ENCODE measurements around the gene RPUSD4.

Gene RPUSD4

DNA sequence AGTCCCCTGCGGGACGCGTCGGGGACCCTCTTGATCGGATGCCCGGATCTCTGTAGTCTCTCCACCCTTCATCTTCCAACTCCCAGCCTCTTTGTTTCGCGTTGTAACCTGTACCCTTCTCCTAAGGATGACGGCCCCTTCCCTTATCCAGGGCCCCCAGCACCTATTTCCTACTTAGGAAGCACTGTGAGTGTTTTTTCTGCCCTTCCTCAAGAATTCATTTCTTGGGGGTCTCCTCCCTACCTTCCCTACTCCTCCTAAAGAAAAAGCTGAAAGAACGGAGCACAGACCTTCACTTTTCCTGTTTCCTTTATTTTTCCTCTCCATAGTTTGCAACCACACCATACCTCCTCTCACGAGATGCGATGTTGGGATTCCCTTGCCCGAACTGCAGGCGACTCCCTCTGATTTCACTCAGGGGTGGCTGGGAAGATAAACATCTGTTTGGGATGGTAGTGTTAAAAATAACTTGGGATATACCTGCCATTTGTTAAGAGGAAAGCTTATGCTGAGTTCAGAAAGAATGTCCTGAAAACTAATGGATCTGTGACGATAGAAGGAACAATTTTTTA, 725 bp upstream of the RPUSD4 start:
- no peak for DNase-seq

DNA sequence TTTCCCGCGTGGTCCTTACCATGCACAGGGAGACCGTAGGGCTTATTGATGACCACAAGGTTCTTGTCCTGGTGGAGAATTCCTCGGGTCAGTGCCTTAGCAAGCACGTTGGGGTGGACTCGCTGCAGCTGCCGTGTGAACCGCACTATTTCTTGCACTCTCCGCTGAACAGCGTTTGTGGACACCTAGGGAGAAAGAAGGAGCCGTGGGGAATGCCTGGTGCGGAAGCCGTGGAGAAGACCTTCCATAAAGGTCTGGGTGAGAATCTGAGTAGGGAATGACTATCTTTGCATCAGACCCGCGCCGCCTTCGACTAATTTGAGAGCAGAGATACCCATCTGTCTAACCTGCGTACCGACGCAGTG, 597 bp downstream of the RPUSD4 start:
- no peak for DNase-seq

DNA sequence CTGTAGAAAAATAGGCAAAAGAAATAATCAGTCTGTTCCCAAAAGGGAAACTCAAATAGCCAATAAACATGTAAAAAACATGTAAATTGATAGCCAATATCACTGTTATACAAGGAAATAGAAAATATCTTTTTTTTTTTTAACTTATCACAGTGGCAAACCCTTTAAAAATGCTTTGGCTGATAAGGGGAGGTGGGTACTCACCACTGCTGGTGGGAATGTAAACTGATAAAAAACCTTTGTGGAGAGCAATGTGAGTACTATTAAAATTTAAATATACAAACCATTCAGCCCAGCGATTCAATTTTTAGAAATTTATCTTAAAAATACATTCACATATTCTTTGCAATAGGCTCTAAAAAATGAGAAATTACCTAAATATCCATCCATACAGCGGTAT, 3.6 kb downstream of the RPUSD4 start:
- DNase-seq: no peak

DNA sequence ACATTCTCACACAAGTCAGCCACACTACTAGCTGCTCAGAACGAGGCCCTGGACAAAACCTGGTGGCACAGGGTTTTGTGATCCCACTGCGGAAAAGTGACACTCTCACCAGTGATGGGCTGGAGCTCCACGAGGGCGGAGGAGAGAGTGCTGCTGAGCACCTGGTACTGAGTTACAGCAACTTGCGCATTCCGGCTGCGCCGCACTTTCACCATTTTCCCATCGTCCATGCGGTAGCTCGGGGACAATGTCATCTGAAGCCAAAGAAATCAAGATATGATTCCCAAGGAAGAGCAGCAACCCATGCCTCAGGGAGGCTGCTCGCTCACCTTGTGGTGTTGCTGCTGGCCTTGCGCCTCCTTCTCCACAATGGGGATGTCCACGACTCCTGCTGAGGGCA, 6.1 kb downstream of the RPUSD4 start:
- DNase-seq: no peak

DNA sequence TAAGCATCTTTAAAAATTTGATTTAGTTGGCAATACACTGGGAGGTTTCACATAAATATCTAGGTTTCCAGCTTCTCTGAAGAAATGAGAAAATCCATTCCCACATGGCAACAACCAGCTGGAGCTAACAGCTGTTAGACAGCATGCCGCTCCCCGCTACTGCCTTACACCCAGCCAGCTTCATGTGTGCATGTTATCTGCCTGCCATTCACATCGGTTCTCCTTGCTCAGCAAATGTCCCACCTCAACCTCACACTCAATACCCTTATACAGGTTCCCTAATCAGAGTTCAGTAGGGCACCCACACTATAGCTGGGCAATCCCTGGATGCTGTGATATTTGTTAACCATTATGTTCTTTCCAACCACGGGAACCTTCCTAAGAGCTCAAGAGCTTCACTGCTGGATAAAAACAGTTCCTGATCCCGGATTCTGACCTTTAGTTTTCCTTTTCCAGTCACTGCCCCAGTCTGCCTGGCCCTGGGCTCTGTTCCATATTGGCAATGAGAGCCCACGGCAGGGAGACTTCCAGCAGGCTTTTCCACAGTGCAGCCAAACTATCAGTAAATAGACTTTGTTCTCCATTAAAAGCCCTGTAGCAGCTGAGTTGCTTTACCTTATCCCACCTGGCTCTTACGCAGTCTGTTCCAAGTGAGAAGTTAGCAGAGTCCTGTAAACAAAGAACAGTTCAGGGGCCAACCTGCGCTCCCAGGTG, 8.6 kb downstream of the RPUSD4 start:
- no peak for DNase-seq

DNA sequence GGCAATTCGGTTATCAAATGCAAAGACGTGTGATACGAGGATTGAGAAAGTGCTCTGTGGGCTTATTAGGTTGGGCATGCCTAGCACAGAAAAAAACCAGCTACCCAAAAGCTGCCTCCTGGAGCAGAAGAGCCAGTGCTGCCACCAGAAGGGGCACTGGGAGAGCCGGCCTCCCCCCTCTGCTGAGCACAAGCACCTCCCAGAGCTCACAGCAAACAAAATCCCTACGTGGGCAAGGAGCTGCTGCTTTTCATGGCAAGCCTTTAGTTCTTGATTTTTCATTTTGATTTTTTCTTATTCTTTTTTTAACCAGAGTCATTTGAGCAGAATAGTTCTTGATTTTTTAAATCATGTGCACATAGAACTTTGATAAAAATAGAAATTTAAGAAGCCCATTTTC, 12.8 kb downstream of the RPUSD4 start:
- DNase-seq: no peak

DNA sequence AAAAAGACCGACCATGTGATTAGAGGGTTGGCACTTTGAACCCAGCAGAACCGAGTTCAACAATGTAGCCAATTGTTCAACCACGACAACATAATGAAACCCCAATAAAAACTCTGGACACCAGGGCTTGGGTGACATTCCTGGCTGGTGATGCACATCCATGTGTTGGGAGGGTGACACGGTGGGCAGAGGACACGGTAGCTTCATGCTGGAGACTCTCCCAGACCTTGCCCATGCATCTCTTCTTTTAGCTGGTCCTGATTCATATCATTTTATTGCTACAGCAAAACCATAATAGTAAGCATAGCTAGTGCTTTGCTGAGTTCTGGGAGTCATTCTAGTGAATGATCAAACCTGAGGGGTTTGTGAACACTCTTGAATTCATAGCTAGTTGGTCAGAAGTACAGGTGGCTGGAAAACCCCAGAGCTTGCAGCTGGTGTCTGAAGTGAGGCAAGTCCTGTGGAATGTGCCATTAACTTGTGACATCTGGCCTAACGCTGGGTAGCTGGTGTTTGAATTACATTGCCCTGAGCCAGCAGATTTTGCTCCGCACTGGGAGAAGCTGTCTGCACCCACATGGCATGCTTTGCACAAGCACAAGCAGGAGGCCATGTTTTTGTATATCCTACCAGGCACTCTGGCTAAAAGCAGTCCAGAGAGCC, 14.0 kb downstream of the RPUSD4 start:
- DNase-seq: no peak

DNA sequence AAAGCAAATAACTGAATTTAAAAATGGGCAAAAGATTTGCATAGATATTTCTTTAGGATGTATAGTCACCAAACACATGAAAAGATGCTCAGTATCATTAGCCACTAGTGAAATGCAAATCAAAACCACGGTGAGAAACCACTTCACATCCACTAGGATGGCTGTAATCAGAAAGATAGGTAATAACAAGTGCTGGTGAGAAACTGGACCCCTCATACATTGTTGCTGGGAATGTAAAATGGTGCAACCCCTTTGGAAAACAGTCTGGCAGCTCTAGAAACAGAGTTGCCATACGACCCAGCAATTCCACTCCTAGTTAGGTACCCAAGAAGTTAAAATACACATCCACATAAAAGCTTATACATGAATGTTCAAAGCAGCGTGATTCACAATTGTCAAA, 16.3 kb downstream of the RPUSD4 start:
- DNase-seq: no peak

DNA sequence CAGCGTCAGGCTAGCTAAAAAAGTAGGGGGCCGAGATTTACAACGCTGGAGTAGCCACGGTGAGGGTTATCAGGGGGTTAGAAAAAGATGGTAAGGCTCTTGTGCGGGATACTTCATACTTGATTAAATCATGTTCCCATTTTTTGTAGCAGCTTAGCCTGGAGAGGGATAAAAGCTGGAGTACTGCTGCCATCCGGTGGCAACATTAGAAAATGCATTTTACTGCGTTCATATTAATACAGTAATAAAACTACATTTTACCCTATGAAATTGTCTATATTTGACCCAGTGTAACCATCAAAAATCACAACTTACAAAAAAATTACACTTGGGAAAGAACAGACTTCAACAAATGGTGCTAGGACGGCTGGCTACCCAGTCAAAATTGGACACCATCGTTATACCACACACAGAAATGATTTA, 17.3 kb downstream of the RPUSD4 start:
- peak in 1 of 5 experiments; percentile 29 for DNase-seq

DNA sequence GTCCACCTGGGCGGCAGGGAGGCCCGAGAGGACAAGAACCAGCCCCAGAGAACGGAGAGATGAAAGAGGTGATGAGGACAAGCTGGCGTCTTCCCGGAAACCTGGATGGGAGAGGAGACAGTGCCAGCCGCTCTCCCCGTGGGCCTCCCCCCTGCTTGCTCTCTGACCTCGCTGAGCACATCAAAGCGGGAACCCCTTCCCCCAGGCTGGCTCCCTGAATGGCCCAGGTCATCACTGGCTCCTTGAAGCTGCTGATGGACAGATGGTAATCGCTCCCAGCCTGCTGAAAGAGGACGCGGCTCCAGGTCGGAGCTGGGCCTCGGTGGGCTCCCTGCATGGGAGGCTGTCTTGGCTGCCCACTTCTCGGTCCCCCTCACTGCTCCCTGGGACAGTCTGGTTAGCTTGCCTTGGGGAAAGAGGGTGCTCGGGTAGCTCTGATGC, 18.4 kb downstream of the RPUSD4 start:
- no peak for DNase-seq

DNA sequence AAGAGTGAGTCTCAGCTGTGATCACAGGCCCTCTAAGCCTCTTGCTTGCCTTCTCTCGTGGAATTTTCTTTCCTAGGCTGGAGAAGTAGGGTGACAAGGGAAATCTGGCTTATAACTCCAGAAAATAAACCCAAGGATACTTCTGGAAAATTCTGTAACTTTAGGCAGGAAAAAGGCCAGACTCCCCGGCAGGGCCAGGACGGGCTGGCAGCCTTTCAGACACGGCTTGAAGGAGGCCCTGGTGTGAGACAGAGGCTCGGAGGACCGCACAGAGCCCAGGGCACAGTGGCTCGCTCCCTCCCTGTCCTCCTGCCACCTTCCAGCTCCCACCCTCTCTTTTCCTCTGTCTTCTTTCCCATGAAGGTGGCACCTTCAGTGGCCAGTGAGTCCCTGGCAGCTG, 19.1 kb downstream of the RPUSD4 start:
- no peak for DNase-seq

DNA sequence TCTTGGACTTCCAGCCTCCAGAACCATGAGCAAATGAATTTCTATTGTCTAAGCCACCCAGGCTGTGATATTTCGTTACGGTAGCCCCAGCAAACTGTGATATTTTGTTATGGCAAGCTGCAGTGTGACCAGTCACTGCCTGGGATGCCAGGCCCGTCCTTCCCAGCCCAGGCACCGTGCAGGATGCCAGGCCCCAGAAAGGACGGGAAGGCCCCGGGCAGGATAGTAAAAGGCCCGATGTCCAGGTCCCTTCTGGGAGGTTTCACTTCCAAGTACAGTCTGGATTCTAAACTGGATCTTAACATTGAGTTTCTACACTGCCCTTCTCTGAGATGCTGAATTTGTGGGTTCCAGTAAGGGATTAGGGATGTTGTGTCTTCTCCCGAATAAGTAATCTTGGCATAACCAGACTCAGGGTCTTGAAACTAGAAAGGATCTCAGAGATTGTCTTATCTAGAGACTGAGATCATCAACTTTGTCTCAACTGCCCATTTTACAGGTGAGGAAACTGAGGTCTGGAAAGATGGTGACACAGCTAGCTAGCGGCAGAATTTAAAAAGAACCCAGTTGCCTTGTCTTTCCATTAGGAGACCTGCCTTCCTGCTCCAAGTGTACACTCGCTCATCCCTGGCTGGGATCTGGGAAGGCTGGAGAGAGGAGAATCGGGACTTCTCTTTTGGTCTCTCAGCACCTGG, 19.9 kb downstream of the RPUSD4 start:
- no peak for DNase-seq

DNA sequence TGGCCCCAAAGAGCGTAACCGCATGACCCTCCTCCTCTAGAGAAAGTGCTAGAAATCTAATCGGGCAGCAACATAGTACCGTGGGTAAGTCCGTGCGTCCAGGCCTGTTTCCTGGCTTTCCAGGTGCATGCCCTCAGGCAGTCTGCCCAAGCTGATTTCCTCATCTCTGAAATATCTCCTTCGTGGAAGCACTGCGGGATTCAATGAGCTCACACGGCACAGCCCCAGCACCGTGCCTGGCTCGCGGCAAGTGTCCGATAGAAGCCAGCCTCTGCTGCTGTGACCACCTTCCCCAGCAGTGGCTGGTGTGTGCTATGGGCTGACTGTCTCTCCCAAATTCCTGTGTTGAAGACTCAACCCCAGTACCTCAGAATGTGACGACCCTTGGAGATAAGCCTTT, 20.7 kb downstream of the RPUSD4 start:
- DNase-seq: no peak

DNA sequence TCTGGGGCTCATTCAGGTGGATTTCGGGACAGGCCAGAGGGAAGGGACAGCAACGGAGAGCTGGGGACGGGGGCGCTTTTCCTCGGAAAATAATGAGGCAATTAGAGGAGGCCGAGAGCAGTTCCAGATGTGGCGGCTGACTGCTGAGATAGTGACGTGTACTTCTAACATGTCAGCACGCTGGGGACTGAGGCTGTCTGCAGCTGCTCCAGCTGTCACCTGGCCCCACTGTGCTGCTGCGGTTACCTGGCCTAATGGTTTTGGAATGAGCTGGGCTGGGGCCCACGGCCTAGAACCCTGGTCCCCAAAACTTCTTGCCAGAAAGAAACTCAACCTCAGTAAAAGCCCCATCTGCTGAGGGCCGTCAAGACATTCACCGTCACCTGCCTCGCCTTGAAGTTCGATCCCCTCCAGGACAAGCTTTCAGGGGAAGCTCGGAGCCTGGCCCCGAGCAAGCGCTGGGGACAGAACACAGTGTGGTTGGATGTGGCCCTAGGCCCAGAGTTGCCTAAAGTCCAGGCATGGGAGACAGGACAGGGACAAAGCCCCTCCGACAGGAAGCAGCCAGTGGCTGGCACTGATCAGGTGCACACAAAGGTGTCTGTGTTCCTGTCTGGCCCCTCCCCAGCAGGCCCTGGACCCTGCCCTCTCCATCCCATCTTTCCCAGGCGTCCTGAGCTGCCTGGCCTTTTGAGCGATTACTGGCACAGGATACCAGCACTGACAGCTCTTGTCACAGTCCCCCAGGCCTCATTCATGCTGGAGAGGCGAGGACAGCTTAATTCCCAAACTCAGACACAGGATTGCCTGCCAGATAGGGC, 22.1 kb downstream of the RPUSD4 start:
- no peak for DNase-seq

DNA sequence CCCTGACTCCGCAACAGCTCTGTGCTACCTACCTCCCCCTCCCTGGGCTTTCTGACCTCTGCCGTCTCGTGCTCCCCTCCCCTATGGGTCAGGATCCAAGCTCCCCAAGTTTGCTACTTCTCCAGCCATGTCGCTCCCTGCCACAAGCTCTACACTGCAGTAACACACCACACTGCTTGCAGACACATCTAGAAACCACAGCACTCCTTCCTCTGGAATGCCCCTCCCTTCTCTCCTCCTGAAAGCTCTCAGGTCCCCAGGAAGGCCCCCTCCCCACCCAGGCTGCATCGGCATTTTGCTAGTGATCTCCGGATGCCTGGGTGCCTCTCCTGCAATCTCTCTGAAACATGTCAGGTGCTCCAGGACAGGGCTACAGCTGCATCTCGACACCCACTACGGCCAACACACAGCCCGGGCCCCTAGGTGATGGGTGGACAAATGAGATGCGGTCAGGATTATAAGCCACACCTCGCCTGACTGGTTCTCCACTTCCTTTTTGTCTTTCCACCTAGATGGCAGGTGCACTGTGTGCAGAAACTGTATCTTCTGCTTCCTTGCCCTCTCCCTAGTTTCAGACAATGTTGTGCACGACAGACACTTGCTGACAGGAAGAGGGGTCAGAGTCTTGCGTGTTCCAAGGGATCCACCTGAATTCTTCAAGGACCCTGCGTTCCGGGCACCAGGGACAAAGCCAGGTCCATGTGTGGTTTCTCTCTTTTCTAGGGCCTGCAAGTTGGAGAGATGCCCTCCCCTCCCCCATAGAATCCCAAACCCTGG, 22.9 kb downstream of the RPUSD4 start:
- DNase-seq: no peak

DNA sequence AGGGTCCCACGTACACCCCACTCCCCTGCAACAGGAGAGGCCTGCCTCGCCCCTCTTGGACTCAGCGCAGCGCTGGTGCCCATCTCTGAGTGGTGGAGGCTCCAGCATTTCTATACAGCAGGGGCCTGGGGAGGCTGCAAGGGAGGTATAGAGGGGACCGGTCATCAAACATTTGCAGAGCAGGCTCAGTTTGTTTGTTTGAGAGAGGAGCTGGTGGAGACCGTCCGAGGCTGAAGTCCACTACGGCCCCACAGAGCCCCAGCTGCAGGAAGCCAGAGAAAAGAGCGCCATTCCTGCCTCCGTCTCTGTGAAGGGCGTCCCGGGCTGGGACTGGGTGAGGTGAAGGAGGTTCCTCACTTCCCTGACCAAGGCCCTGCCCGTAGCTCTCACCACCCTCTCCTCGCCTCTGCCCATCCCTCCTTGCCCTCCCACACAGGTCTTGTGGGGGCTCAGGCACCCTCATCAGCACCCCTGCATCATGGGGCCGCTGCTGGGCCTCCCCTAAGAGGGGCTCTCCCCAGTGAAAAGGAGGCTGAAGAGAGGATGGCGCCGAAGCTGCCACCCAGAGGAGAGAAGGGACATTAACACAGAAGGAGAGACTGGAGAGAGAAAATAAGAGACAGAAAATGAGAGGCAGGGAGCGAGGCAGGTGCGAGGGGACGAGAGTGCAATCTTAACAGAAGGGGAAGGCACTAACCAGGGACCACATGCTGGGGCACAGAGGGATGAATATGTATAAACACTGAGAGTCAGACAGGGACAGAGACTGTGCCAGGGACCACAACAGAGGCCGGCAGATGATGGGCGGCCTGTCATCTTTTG, 24.5 kb downstream of the RPUSD4 start:
- no peak for DNase-seq

DNA sequence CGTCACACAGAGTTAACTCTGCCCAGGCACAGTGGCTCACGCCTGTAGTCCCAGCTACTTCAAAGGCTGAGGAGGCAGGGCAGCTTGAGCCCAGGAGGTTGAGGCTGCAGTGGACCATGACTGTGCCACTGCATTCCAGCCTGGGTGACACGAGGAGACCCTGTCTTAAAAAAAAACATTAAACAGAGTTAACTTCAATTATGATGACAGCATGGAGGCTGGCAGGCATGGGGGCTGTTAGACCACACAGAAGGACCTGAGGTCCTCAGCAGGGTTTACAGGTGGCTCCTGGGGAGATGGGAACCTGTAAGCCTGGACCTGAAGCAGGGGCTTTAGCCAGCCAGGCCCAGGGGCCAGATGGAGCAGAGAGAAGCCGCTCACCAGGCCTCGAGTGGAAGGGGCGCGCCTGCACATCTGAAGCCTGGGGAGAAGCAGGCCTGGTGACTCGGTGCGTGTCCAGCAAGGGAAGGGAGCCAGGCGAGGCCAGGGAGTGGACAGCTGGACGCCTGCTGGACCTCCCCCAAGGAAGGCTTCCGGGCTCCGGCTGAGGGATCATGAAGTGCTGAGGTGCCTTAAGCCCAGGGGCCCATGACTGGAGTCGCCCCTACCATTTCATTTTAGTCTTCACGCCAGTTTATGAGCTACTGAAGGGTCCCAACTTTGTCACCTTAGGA, 25.3 kb downstream of the RPUSD4 start:
- no peak for DNase-seq

DNA sequence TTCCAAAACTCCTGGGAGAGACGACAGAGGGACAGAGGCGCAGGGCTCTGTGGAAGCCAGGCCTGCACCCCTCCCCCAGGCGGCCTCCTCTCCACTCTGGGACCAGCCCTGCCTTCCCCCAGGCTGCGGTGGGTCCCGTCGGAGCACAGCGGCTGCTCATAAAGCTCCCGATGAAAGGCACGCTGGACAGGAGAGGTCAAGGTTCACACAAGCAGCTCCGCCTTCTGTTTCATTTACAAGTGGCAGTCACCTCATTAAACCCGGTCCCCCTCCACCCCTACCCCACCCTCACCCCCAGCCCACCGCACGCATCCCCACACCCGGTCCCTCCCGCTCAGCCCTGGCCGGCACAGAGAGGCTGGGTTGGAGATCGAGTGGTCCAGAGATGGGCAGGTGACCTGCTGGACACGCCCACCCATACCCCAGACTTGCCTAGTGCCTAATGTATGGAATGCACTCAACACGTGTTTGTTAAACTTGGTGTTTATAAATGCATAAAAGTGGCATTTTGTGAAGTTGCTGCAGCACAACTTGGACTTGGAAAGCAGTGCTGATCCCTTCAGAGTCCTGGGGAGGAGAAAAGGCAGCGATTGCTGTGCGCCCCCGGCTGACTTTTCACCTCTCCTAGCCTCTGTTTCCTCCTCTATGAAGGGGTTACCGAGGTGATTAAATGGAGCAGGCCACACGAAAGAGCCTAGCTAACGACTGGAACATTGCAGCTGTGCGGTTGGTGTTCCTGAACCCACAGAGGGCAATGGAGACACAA, 26.0 kb downstream of the RPUSD4 start:
- no peak for DNase-seq

DNA sequence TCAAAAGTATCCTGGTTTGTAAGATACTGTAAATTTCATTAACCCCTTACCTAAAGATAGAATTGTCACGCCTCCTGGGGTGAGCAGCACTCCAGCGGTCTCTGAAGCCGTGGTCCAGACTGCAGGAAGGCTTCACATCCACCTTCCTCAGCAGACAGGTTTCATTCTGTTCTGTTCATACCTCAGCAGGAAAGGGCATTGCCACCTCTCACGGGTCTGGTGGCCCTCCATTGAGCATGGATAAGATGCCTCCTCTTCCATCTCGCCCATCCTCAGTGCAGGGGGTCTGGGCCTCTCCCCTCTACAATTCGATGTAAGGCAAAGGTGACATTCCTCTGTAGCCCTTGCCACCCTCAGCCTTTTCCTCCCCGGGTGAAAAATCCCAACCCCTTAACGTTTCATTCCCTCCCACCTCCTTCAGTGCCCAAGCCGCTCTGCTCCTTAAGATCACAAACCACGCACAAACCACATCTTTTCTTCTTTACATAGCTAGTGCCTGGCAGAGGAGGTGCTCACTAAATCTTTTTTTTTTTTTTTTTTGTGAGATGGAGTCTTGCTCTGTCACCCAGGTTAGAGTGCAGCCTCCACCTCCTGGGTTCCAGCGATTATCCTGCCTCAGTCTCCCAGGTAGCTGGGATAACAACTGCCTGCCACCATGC, 28.5 kb downstream of the RPUSD4 start:
- DNase-seq: no peak

Measured in T-helper 2 cell (primary cell).